ENCODE results near the gene SIDT1. TPM values are rescaled to one million over a fixed set of nuclear protein-coding genes. Genes with fewer than 3 reads are reported as not detected.

The SIDT1 gene
- total and polyA plus RNA-seq, 4 donors, result 0.08 to 2.2 (median 0.82) TPM

DNA sequence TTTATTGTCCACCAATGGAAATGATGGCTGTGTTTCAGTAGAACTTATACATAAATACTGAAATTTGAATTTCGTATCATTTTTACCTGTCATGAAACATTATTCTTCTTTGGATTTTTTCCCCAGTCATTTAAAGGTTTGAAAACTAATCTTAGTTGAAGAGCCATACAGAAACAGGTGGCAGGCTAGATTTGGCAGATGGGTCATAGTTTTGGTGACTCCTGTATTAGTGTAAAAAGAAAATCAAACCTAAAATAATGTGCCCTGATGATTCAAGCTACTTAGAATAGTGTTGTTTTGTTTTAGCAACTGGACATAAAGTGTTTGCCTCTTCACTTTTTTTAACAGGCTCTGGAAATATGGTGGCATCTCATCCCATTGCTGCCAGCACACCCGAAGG lies 68.9 kb downstream of the SIDT1 start (continued):
- TF ChIP-seq FOXA2 (IDR thresholded peaks at IDR 0.05) (no peak), EGR1 (IDR thresholded peaks at IDR 0.05; ENCODE audit: low read depth in 2 of 2) (no peak), YY1 (IDR thresholded peaks at IDR 0.05) (no peak)

DNA sequence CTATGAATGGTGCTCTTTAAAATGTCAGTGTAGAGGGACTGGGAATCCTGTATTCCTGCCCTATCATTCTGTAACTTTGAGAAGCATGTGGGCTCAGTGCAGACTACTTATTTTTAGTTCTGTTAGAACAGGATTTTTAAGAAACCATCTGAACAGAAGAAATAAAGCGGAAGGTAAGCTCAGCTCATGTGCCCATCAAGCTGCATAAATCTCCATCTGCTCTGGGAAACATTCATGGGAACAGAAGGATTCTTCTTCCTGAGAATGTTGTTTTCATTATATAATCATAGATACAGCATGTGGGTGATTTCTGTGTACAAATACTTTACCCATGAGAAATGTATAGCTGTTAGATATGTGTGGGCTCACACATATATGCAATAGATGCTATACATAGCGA lies 69.9 kb downstream of the SIDT1 start:
- Histone ChIP-seq H3K4me3 (ENCODE audit: low read depth in 1 of 3, low read length in 3 of 3) (no peak overlapping the region), H3K27me3 (ENCODE audit: control insufficient read depth in 4 of 4, insufficient read depth in 4 of 4, low read length in 3 of 4) (no peaks in the 10 kb centered on the region), H3K9ac (ENCODE audit: low read depth in 1 of 2, low read length in 2 of 2) (no peak overlapping the region), H3K27ac (ENCODE audit: low read depth in 1 of 2, low read length in 2 of 2) (no peak overlapping the region), H3K4me1 (ENCODE audit: control insufficient read depth in 4 of 4, insufficient read depth in 4 of 4, low read length in 3 of 4) (no peaks in the 10 kb centered on the region), H3K9me3 (ENCODE audit: control insufficient read depth in 4 of 4, low read length in 3 of 4) (no peaks in the 10 kb centered on the region), H3K36me3 (ENCODE audit: control insufficient read depth in 4 of 4, insufficient read depth in 3 of 4, low read depth in 1 of 4, low read length in 3 of 4) (no peaks in the 10 kb centered on the region)
- TF ChIP-seq FOXA1 (IDR thresholded peaks at IDR 0.05), result no peak
- no peak for TF ChIP-seq RXRA (IDR thresholded peaks at IDR 0.05)
- no peak for TF ChIP-seq JUND (IDR thresholded peaks at IDR 0.05)
- no peak for TF ChIP-seq NR2F2 (IDR thresholded peaks at IDR 0.05)
- TF ChIP-seq HNF4G (IDR thresholded peaks at IDR 0.05), result no peak
- TF ChIP-seq, protein P1, sequence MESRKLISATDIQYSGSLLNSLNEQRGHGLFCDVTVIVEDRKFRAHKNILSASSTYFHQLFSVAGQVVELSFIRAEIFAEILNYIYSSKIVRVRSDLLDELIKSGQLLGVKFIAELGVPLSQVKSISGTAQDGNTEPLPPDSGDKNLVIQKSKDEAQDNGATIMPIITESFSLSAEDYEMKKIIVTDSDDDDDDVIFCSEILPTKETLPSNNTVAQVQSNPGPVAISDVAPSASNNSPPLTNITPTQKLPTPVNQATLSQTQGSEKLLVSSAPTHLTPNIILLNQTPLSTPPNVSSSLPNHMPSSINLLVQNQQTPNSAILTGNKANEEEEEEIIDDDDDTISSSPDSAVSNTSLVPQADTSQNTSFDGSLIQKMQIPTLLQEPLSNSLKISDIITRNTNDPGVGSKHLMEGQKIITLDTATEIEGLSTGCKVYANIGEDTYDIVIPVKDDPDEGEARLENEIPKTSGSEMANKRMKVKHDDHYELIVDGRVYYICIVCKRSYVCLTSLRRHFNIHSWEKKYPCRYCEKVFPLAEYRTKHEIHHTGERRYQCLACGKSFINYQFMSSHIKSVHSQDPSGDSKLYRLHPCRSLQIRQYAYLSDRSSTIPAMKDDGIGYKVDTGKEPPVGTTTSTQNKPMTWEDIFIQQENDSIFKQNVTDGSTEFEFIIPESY (IDR thresholded peaks at IDR 0.05), result no peak
- DNase-seq (ENCODE audit: low spot score), result no peak
- WGBS, result 95% methylated on average over 2 of the region's 2 CpGs

DNA sequence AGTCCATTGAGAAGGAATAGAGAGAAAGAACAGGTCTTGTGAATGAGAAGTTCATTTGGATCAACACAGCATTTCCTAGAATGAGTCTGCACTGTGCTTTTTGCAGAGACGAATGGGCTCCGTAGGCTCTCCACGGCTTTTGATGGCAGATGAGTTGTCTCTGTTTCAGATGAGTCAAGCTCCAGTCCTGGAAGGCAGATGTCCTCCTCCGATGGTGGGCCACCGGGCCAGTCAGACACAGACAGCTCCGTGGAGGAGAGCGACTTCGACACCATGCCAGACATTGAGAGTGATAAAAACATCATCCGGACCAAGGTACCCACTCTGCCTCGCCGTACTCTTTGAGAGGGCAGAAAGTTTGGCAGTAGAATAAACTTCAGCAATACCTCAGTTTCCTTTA lies 70.5 kb downstream of the SIDT1 start:
- 93% methylated on average over 11 of the region's 11 CpGs for WGBS
- no peaks in the 10 kb centered on the region for H3K36me3 ChIP-seq (ENCODE audit: control insufficient read depth in 4 of 4, insufficient read depth in 3 of 4, low read depth in 1 of 4, low read length in 3 of 4)

DNA sequence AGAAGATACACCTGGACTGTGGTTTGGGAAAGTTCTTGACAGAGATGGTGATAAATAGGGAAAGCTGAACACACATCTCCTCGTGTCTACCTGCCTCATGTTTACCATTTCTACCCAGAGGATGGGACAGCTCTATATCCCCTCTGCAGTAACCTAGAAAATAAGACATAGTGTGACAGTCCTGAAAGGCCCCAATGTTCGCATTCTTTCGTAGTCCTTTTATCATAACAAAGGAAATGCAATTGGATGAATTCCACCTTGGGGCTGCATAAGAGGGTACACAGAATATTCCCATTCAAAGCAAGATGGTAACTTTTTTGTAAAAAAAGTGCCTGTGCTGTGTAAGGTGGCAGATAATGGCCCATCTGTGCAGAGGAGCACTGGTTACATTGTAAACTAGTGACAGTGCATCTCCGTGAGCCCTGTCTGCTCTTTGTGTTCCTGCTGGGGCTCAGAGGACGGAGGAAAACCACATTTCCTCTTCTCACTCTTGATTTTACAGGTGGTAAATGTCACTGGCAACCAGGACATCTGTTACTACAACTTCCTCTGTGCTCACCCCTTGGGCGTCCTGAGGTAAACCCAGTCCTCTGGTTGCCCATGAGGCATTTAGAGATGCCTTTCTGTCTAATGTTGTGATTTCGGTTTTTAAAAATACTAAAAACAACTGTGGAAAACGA lies 74.3 kb downstream of the SIDT1 start:
- no peaks in the 10 kb centered on the region for H3K4me1 ChIP-seq (ENCODE audit: control insufficient read depth in 4 of 4, insufficient read depth in 4 of 4, low read length in 3 of 4)
- H3K4me3 ChIP-seq (ENCODE audit: low read depth in 1 of 3, low read length in 3 of 3), result no peak overlapping the region
- no peaks in the 10 kb centered on the region for H3K36me3 ChIP-seq (ENCODE audit: control insufficient read depth in 4 of 4, insufficient read depth in 3 of 4, low read depth in 1 of 4, low read length in 3 of 4)
- WGBS, result 59% methylated on average over 8 of the region's 8 CpGs
- H3K9ac ChIP-seq (ENCODE audit: low read depth in 1 of 2, low read length in 2 of 2), result no peak overlapping the region
- no peaks in the 10 kb centered on the region for H3K9me3 ChIP-seq (ENCODE audit: control insufficient read depth in 4 of 4, low read length in 3 of 4)
- TF ChIP-seq, protein P2, sequence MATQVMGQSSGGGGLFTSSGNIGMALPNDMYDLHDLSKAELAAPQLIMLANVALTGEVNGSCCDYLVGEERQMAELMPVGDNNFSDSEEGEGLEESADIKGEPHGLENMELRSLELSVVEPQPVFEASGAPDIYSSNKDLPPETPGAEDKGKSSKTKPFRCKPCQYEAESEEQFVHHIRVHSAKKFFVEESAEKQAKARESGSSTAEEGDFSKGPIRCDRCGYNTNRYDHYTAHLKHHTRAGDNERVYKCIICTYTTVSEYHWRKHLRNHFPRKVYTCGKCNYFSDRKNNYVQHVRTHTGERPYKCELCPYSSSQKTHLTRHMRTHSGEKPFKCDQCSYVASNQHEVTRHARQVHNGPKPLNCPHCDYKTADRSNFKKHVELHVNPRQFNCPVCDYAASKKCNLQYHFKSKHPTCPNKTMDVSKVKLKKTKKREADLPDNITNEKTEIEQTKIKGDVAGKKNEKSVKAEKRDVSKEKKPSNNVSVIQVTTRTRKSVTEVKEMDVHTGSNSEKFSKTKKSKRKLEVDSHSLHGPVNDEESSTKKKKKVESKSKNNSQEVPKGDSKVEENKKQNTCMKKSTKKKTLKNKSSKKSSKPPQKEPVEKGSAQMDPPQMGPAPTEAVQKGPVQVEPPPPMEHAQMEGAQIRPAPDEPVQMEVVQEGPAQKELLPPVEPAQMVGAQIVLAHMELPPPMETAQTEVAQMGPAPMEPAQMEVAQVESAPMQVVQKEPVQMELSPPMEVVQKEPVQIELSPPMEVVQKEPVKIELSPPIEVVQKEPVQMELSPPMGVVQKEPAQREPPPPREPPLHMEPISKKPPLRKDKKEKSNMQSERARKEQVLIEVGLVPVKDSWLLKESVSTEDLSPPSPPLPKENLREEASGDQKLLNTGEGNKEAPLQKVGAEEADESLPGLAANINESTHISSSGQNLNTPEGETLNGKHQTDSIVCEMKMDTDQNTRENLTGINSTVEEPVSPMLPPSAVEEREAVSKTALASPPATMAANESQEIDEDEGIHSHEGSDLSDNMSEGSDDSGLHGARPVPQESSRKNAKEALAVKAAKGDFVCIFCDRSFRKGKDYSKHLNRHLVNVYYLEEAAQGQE (IDR thresholded peaks at IDR 0.05), result no peak
- no peak for TF ChIP-seq RXRA (IDR thresholded peaks at IDR 0.05)
- TF ChIP-seq JUND (IDR thresholded peaks at IDR 0.05), result no peak
- no peak for TF ChIP-seq NR2F2 (IDR thresholded peaks at IDR 0.05)
- TF ChIP-seq SP1 (IDR thresholded peaks at IDR 0.05), result no peak
- TF ChIP-seq, protein P1 (IDR thresholded peaks at IDR 0.05), result no peak
- H3K27ac ChIP-seq (ENCODE audit: low read depth in 1 of 2, low read length in 2 of 2), result no peak overlapping the region
- no peak for DNase-seq (ENCODE audit: low spot score)
- no peaks in the 10 kb centered on the region for H3K27me3 ChIP-seq (ENCODE audit: control insufficient read depth in 4 of 4, insufficient read depth in 4 of 4, low read length in 3 of 4)

More for the DNA sequence above, 70.5 kb downstream of the SIDT1 start:
- no peak overlapping the region for H3K4me3 ChIP-seq (ENCODE audit: low read depth in 1 of 3, low read length in 3 of 3)
- no peak for TF ChIP-seq YY1 (IDR thresholded peaks at IDR 0.05)
- TF ChIP-seq, protein P3, sequence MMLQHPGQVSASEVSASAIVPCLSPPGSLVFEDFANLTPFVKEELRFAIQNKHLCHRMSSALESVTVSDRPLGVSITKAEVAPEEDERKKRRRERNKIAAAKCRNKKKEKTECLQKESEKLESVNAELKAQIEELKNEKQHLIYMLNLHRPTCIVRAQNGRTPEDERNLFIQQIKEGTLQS (IDR thresholded peaks at IDR 0.05), result no peak
- no peak for TF ChIP-seq RXRA (IDR thresholded peaks at IDR 0.05)
- no peak for TF ChIP-seq EGR1 (IDR thresholded peaks at IDR 0.05; ENCODE audit: low read depth in 2 of 2)
- no peak for TF ChIP-seq HNF4A (conservative IDR thresholded peaks at IDR 0.05)
- no peaks in the 10 kb centered on the region for H3K27me3 ChIP-seq (ENCODE audit: control insufficient read depth in 4 of 4, insufficient read depth in 4 of 4, low read length in 3 of 4)
- H3K27ac ChIP-seq (ENCODE audit: low read depth in 1 of 2, low read length in 2 of 2), result no peak overlapping the region
- no peak overlapping the region for H3K9ac ChIP-seq (ENCODE audit: low read depth in 1 of 2, low read length in 2 of 2)
- no peak for DNase-seq (ENCODE audit: low spot score)
- no peaks in the 10 kb centered on the region for H3K9me3 ChIP-seq (ENCODE audit: control insufficient read depth in 4 of 4, low read length in 3 of 4)
- H3K4me1 ChIP-seq (ENCODE audit: control insufficient read depth in 4 of 4, insufficient read depth in 4 of 4, low read length in 3 of 4), result no peaks in the 10 kb centered on the region

Measured in liver (tissue), 9 donors.